Endometrial microvascular endothelial cells (primary cell): ENCODE results near the gene SNX10. TPM values are rescaled to one million over a fixed set of nuclear protein-coding genes. Genes with fewer than 3 reads are reported as not detected.

ENCODE experiments used
- in situ Hi-C: cut with HindIII; loops from 2 replicates; pipeline ENCODE4 v1.10.0; 2017; ENCODE audit warnings: low sequenced_read_pairs, low pct_unique_long_range_greater_than_20kb; ENCODE audit errors: inconsistent ontology term
- total RNA-seq: library from RNA; depleted of rRNA; stranded (reverse); fragments of >200 nt; gene quantifications from one replicate; pipeline ENCODE4 v1.2.3, GENCODE V29; 2015; ENCODE audit errors: inconsistent ontology term

The SNX10 gene
- total RNA-seq, 1 donor from 2014 or later: 2.2 TPM

DNA sequence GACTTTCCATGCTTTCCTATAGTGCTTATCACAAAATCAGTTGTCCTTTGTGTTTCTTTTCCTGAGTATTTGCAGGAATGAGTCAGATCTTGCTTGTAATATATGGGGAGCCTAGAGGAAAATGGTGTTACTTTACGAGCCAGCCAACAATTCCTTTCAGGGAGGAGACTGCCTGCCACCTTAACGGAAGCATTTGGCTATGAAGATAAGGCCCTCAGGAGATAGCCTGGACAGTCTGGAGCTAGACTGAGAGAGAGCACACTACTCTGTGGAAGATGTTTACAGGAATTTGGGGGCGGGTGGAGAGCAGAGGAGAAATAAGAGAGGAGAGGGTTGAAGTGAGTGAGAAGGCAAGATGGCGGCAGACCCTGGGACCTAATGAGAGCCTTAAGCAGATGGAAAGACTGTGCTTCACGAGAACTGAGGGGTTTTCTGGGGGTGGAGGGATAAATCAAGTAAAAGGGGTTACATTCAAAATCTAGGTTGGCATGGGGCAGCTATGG lies 126.3 kb downstream of the SNX10 start:
- in situ Hi-C loops: no loop called here

DNA sequence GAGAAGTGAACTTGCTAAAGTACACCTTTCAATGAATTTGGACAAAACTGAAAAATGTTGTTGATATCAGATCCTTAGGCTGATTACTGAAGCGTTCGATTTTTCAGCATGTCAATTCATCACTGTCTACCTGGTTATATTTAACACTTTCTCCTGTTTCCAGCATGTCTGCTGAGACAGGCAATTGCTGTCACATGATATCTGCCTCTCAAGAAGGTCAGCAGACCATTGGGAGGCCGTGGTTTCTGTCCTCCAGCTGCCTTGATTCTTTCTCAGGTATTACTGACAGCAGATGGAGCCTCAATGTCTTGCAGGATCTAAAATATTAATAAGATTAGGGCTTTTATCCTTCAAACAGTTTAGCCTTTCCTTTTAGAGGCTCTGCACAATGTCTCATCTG lies 127.5 kb downstream of the SNX10 start:
- in situ Hi-C loops: no loop called here

DNA sequence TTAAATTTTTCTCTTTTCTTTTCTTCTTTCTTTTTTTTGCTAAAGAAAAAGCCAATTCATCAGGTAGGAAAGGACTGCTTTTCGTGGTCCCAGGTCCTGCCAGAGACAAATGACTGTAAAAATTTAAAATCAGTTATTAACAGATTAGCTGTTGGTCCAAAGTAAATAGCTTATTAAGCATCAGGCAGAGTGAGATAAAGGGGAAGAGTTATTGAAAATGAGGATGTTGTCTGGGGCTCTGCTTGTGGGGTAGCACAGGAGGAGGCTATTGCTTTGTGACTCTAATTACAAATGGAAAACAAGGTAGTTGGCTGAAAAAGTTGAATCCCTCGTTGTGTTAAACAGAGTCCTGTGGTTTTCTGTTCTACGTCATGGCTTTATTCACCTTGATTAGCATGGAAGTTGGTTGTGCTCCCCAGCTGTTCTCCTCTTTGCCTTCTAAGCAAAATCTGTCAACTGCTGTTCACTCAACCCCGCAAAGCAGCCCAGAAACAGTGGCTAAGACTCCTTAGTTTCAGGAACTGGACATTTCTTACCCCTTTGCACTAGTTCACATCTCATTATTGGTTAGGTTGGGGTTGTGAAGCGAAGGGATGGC lies 128.9 kb downstream of the SNX10 start:
- in situ Hi-C loops: no loop called here

DNA sequence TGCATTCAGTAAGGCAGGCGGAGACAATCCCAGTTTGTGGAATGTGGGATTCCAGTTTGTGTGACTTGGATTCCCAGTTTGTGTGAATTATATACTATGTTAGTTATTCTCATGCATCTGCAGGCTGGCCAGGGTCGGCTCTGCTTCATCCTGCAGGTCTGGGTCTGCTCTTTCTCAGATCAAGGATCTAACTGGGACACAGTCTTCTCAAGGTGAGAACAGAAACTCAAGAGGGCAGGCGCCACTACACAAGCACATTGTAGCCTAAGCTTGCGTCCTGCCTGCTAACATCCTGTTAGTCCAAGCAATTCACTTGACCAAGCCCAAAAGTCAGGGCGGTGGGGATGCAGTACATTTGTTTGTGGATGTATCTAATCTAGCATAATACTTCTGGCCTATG lies 131.1 kb downstream of the SNX10 start:
- in situ Hi-C loops: no loop called here

DNA sequence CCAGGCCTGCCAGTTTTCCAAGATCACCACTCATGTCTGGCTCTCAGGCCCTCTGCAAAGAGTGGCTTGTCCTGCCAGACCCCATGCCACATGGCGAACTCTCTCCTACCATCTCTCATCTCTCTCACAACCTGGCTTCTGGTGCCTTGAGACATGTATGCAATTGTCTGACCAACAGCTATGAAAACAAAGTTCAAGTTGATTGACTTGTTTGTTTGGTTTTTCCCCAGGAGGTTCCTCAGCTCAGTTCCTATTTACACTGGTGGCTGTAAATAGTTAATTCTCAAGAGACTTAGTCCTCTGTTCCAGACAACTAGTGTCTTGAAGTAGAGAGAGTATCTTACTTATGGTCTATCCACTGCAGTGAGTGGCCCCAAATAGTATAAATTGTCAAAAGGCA lies 131.8 kb downstream of the SNX10 start:
- in situ Hi-C loops: no loop called here

Other genes with a start within 250 kb of the SNX10 start
- gene NFE2L3, start 139.7 kb upstream of the SNX10 start, total RNA-seq: 84.3 TPM
- 241 TPM for gene HNRNPA2B1, start 91.1 kb upstream of the SNX10 start, total RNA-seq
- gene CBX3, start 90.1 kb upstream of the SNX10 start, total RNA-seq: 135 TPM